Dendritic cell treated with granulocyte-macrophage colony-stimulating factor and Interleukin-4, amounts not matched to agents 40 ng/mL and 50 ng/mL, for 4 days (primary cell): Measurements from ENCODE around the gene PRSS12.
"Not testable (repeated sequence)": the region's sequence is repeated elsewhere in the genome, so short reads cannot be mapped to it uniquely, and the experiment has no call there.

Source experiments
- H3K27ac Mint-ChIP-seq: one replicate; pipeline ENCODE4 v1.8.0; 2022; ENCODE audit warnings: mild to moderate bottlenecking, mixed read lengths
- H3K27me3 Mint-ChIP-seq: one replicate; pipeline ENCODE4 v1.8.0; 2022; ENCODE audit warnings: mild to moderate bottlenecking, mixed read lengths
- H3K36me3 Mint-ChIP-seq: one replicate; pipeline ENCODE4 v1.8.0; 2022; ENCODE audit warnings: low read depth, mixed read lengths
- H3K4me1 Mint-ChIP-seq: one replicate; pipeline ENCODE4 v1.8.0; 2022; ENCODE audit warnings: low read depth, mixed read lengths
- H3K4me3 Mint-ChIP-seq: one replicate; pipeline ENCODE4 v1.8.0; 2022; ENCODE audit warnings: mild to moderate bottlenecking, moderate library complexity, mixed read lengths
- H3K9me3 Mint-ChIP-seq: one replicate; pipeline ENCODE4 v1.8.0; 2022; ENCODE audit warnings: mixed read lengths
- intact Hi-C: fragments of 100-400 bp; cut with micrococcal nuclease; formaldehyde crosslinking; loops from one replicate; pipeline ENCODE4 v1.15.0; 2022

PRSS12 gene, protein sequence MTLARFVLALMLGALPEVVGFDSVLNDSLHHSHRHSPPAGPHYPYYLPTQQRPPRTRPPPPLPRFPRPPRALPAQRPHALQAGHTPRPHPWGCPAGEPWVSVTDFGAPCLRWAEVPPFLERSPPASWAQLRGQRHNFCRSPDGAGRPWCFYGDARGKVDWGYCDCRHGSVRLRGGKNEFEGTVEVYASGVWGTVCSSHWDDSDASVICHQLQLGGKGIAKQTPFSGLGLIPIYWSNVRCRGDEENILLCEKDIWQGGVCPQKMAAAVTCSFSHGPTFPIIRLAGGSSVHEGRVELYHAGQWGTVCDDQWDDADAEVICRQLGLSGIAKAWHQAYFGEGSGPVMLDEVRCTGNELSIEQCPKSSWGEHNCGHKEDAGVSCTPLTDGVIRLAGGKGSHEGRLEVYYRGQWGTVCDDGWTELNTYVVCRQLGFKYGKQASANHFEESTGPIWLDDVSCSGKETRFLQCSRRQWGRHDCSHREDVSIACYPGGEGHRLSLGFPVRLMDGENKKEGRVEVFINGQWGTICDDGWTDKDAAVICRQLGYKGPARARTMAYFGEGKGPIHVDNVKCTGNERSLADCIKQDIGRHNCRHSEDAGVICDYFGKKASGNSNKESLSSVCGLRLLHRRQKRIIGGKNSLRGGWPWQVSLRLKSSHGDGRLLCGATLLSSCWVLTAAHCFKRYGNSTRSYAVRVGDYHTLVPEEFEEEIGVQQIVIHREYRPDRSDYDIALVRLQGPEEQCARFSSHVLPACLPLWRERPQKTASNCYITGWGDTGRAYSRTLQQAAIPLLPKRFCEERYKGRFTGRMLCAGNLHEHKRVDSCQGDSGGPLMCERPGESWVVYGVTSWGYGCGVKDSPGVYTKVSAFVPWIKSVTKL

DNA sequence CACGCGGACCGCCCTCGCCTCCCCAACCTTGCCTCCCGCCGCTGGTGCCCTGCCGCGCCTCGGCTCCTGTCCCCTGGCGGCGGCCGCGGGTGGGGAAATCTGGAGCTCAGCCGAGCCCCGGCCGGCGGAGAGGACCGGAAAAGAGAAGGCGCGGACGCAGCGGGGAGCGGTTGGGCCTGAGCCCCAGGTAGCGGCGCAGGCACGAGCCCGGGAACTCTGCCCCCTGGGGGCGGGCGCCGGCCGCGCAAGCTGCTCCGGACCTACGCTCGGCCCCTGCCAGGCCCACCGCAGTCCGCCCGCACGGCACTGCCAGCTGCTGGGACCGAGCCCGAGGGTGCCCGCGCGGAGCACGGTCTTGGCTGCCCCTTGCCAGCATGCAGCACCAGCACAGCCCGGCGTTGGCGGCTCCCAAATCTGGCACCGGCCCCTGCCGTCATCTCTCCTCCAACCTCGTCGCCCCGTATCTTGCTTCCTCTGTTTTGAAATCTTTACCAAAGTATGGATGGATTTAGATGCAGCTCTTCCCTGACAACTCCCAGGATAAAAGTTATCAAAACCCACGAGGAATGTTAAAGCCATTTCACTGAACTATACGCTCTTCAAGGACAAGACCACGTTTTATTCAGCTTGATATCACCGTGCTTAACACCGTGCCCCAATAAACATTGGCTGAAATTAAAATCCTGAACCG is at the start of gene PRSS12:
Gene PRSS12 (minus strand): TSS at position 161 of the 691 bp plus-strand sequence. CDS start 283 bp downstream, outside the sequence.
- Mint-ChIP-seq H3K9me3 (no peaks in the 10 kb centered on the region), H3K4me1 (peaks cover 14% of the 10 kb centered on the region), H3K36me3 (no peaks in the 10 kb centered on the region), H3K4me3 (peak within 1 kb of the TSS; percentile 65), H3K27ac (no peak within 1 kb of the TSS), H3K27me3 (peaks cover 72% of the 10 kb centered on the region)
- intact Hi-C loops = loop anchor here (5.0 kb wide), 1 partner anchor 71 kb away; no protein-coding TSS in a partner anchor

DNA sequence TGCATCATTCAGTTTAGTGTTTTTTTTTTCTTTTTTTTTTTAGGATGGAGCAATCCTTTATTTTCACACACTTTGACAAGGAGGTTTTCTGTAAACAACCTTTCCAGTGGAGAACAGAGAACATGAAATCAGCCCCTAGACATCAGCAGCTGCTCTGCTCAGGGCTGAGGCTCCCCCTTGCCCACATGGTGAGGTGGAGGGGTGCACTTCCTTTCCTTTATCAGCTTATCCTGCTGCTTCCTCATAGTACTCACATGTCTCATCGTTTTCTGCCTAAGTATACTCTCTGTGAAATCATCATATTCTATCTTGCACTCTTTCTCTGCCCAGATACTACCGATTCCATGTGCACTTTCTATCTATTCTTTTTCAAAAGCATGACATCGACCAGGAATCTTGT is 47.6 kb upstream of the PRSS12 start:
- intact Hi-C loops = no loop called here
- Mint-ChIP-seq H3K4me3 (no peak overlapping the region), H3K27ac (no peak overlapping the region), H3K4me1 (peaks cover 6% of the 10 kb centered on the region), H3K9me3 (no peaks in the 10 kb centered on the region), H3K27me3 (no peaks in the 10 kb centered on the region), H3K36me3 (no peaks in the 10 kb centered on the region)

DNA sequence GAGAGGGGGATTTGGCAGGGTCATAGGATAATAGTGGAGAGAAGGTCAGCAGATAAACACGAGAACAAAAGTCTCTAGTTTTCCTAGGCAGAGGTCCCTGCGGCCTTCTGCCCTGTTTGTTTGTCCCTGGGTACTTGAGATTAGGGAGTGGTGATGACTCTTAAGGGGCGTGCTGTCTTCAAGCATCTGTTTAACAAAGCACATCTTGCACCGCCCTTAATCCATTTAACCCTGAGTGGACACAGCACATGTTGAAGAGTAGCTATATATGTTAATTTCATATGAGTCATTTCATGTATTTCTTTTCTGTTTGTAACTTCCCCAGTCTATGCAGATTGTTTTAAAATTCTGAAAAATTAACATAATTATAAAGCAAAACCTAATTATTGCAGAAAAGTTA is 47.1 kb upstream of the PRSS12 start:
- H3K4me3 Mint-ChIP-seq, H3K4me1 Mint-ChIP-seq, intact Hi-C loops, H3K36me3 Mint-ChIP-seq, H3K27me3 Mint-ChIP-seq, H3K9me3 Mint-ChIP-seq, H3K27ac Mint-ChIP-seq: not testable (repeated sequence)

DNA sequence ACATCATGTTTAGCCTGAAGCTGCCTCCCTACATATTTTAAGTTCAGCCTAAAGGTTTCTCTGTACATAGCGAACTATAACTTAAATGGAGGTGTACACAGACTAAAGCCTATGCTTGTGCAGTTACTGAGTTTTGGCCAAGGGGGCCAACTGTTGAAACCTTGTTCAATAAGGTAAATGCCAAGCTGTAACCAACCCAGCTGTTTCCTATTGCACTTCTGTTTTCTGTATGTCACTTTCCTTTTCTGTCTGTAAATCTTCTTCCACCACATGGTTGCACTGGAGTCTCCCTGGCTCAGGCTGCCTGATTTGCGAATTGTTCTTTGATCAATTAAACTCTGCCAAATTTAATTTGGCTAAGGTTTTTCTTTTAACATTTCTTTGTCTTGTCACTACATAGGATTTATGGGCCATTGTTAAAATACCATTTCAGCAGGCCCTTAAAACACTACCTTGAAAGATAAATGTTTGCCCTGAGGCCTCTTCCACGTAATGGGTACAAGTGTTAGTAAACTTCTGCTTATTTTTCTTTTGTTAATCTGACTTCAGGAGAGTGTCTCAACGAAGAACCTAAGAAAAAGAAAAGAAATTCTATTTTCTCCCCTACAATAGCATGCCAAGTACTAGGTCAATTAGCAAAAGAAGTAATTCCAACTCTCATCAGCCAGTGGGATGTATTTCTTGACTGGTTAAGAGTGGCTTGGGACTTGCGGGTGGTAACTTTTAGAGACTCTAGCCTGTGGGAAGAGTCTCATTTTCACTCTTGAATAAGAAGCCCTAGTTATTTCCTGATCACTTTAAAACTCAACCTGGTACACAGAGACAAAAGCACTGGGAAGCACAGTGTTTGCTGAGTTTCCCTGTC is 45.7 kb upstream of the PRSS12 start:
- H3K27me3 Mint-ChIP-seq = no peaks in the 10 kb centered on the region
- no peak overlapping the region for H3K4me3 Mint-ChIP-seq
- intact Hi-C loops = no loop called here
- H3K36me3 Mint-ChIP-seq = no peaks in the 10 kb centered on the region
- no peak overlapping the region for H3K27ac Mint-ChIP-seq
- H3K4me1 Mint-ChIP-seq = peaks cover 6% of the 10 kb centered on the region
- no peaks in the 10 kb centered on the region for H3K9me3 Mint-ChIP-seq

DNA sequence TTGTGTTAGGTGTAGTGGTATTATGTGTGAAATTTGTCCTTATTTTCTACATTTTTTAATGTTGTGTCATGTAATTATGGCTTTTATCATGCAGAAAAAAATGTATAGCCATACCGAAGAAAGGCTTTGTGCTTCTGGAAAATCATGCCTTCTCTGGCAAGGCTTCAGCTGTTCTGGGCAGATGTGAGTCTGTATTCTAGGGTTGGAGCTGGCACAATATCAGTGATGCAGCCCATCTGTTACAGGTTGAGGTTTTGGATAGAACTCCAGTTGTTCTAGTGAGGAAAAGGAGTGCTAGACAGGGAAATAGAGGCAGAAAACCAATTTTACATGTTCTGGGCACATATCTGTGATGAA is 44.8 kb upstream of the PRSS12 start:
- Mint-ChIP-seq H3K27ac (no peak overlapping the region), H3K9me3 (peaks cover 6% of the 10 kb centered on the region), H3K36me3 (no peaks in the 10 kb centered on the region), H3K4me1 (peaks cover 6% of the 10 kb centered on the region), H3K27me3 (no peaks in the 10 kb centered on the region), H3K4me3 (no peak overlapping the region)
- intact Hi-C loops = no loop called here

DNA sequence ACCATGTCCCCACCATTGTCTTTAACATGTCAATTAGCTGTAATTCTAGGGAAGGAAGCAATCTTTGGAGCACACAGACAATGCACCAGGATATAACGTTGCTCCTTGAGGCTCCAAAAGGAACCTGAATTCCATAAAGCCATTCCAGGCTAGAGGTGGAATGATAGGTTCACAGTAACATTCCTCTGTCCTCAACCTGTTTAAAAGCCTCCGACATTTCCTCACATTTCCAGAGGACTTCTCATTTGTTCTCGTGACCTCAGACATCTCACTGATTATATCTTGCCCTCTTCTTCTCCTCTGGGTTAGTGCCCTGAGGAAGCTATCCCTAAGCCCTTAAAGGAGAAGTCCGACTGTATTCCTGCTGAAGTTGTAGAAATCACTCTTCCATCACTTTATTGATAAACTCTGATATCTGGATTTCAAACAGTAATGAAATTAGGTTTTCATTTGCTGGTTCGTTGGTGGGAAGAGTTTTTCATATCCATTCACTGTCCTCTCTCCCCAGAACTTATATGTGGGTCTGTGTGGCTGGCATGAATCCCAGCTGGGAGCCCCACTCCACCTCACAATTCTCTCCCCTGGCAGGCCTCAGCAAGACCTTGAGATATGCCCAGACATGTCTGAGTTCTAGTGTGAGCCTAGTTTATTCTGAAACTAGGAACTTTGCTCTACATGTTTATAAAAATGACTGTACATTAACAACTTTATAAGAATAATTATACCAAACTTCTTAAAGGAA is 44.2 kb upstream of the PRSS12 start:
- no peak overlapping the region for H3K4me3 Mint-ChIP-seq
- H3K9me3 Mint-ChIP-seq = peaks cover 9% of the 10 kb centered on the region
- no peaks in the 10 kb centered on the region for H3K36me3 Mint-ChIP-seq
- H3K4me1 Mint-ChIP-seq = peaks cover 6% of the 10 kb centered on the region
- H3K27ac Mint-ChIP-seq = no peak overlapping the region
- no peaks in the 10 kb centered on the region for H3K27me3 Mint-ChIP-seq
- intact Hi-C loops = no loop called here

DNA sequence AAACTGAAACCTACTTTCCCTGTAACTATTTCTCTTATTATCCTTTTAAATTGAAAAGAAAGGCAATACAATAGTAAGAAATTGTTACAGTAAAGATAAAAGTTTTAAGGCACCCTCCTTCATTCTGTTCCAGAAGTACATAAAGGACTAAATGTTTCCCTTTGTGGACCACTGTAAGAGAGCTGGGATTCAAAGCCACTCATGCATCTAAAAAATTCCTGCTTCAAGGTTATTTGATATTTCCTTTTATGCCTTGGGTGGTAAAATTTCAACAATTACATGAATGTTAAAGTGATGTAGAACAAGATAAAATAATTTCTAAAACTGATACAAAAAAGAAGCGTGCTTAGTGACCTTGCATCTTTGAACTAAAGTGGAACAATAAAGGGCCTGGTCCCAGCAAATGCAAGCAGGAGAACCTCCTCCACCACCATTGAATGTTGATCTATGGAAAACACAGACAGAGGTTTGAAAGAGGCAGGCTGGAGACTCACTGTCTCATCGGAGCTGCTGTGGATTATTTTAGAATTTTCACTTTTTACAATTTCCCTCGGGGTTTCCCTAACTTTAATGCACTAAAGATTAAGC is 42.3 kb upstream of the PRSS12 start:
- H3K36me3 Mint-ChIP-seq = no peaks in the 10 kb centered on the region
- no peaks in the 10 kb centered on the region for H3K27me3 Mint-ChIP-seq
- H3K4me1 Mint-ChIP-seq = peaks cover 6% of the 10 kb centered on the region
- no peak overlapping the region for H3K27ac Mint-ChIP-seq
- H3K4me3 Mint-ChIP-seq = no peak overlapping the region
- H3K9me3 Mint-ChIP-seq = peaks cover 9% of the 10 kb centered on the region
- intact Hi-C loops = no loop called here

DNA sequence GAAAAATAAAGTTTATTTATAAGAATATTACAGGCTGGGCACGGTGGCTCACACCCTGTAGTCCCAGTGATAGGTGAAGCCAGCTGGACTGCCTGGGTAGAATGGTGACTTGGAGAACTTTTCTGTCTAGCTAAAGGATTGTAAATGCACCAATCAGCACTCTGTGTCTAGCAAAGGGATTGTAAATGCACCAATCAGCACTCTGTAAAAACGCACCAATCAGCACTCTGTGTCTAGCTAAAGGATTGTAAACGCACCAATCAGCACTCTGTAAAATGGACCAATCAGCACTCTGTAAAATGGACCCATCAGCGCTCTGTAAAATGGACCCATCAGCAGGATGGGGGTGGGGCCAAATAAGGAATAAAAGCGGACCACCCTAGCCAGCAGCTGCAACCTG is 39.7 kb upstream of the PRSS12 start:
- H3K4me3 Mint-ChIP-seq, H3K27ac Mint-ChIP-seq, H3K36me3 Mint-ChIP-seq, intact Hi-C loops, H3K4me1 Mint-ChIP-seq, H3K27me3 Mint-ChIP-seq: not testable (repeated sequence)
- H3K9me3 Mint-ChIP-seq = peaks cover 19% of the 10 kb centered on the region

DNA sequence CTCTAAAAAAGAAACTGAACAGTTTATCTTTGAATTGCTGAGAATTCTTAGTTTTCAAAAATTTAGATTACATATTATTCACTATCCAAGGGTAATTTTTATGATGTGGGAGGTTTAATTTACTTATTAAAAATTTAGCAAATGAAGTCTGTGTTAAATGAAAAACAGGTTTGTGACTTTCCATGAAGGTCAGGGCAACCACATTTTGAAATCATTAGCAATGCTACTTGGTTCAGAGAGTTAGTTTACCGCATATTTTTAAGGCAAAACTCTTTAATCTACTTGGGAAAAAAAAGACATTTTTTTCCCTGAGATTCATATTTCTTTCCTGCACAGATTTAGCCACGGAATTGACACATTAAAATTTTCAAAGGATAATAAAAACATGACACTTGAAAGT is 37.3 kb upstream of the PRSS12 start:
- Mint-ChIP-seq H3K27ac (no peak overlapping the region), H3K36me3 (no peaks in the 10 kb centered on the region)

DNA sequence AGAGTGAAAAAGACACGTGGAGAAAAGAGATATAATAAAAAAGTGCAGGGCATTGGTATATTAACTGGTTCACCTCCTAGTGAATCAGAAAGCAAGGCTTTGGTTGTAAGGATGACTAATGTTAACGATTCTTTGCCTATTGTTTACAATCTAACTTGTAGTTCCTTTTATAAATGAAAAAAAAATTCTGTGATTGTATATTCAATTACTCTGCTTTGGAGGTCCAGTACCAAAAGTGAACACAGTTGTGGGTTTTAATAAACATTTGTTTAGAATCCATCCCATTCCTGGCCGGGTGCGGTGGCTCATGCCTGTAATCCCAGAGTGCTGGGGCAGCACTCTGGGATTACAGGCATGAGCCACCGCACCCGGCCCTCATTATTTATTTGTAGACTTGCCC is 36.9 kb upstream of the PRSS12 start:
- Mint-ChIP-seq H3K27me3 (no peaks in the 10 kb centered on the region), H3K9me3 (peaks cover 37% of the 10 kb centered on the region), H3K27ac (no peak overlapping the region), H3K36me3 (no peaks in the 10 kb centered on the region), H3K4me3 (no peak overlapping the region), H3K4me1 (no peaks in the 10 kb centered on the region)
- intact Hi-C loops = no loop called here

More for the DNA sequence above, 37.3 kb upstream of the PRSS12 start:
- Mint-ChIP-seq H3K4me1 (no peaks in the 10 kb centered on the region), H3K4me3 (no peak overlapping the region), H3K27me3 (no peaks in the 10 kb centered on the region), H3K9me3 (peaks cover 37% of the 10 kb centered on the region)
- intact Hi-C loops = no loop called here

DNA sequence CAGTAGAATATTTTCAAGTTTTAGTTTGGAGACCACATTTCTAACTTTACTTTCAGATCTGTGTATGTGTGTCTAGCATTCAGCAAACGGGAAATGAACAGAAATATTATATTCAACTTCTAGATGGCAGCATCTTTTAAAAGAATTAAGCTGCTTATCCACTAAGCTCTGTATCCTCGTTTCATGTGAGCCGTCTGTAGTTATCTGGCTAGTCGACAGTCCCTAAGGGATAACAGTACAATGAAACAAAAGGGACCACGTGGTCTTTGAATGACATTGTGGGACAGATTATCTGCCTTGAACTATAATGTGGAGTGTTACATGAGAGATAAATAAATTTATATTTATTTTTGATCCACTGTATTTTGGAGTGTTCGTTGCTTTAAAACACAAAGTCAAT is 35.8 kb upstream of the PRSS12 start:
- Mint-ChIP-seq H3K4me3 (no peak overlapping the region), H3K9me3 (peaks cover 37% of the 10 kb centered on the region), H3K27me3 (no peaks in the 10 kb centered on the region), H3K36me3 (no peaks in the 10 kb centered on the region), H3K27ac (no peak overlapping the region), H3K4me1 (no peaks in the 10 kb centered on the region)
- intact Hi-C loops = no loop called here

DNA sequence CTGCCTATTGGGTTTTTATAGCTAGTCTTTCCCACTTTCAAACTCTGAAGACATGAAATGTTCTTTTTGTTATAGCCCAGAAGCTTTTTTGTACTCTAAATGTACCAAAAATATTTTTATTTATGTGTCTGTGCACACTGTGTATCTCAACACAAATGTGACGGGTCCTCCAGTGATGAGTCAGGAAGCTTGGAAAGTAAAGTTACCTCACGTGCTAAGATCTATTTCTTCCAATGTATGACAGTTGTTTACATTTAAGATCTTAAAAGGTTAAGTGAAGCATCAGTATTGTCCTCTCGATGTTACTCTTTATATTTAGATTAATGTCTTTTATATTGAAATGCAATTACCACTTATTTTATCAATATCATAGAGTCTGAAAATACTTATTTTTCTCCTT is 29.1 kb upstream of the PRSS12 start:
- no peaks in the 10 kb centered on the region for H3K27me3 Mint-ChIP-seq
- H3K36me3 Mint-ChIP-seq = no peaks in the 10 kb centered on the region
- H3K27ac Mint-ChIP-seq = no peak overlapping the region
- H3K4me1 Mint-ChIP-seq = no peaks in the 10 kb centered on the region
- H3K4me3 Mint-ChIP-seq = no peak overlapping the region
- peaks cover 15% of the 10 kb centered on the region for H3K9me3 Mint-ChIP-seq
- intact Hi-C loops = no loop called here
